Frontal cortex (tissue), 4 donors: ENCODE data around the gene SLC22A4. TPM values are rescaled to one million over a fixed set of nuclear protein-coding genes. Genes with fewer than 3 reads are reported as not detected.
A peak's percentile ranks its signal among the peaks of the same experiment; 100 is the strongest.

ENCODE experiments used
- DNase-seq, 2 donors: peaks; one replicate each; pipeline ENCODE4 v3.0.0; 2012; ENCODE audit warnings: low spot score in 2 of 2
- FAIRE-seq: peaks from 2 replicates; lab custom pipeline; 2012; peaks lifted over from hg19 to GRCh38; lab: Jason Lieb, UNC
- small RNA-seq: library from RNA; depleted of rRNA; stranded (forward); fragments of <200 nt; gene quantifications from one replicate; pipeline ENCODE3, GENCODE V24; 2014
- total RNA-seq: library from RNA; depleted of rRNA; stranded (reverse); fragments of >200 nt; gene quantifications from one replicate; pipeline ENCODE4 v1.2.3, GENCODE V29; 2014
- donor health status: control.
- donor health status: control.
- donor health status: control.

Gene SLC22A4
- total RNA-seq, 1 donor from 2014 or later, result 1.6 TPM

GRCh38 chr5:132385326-132386105 lies 91.3 kb downstream of the SLC22A4 start:
- peak in 1 of 2 donors; percentile 73 for DNase-seq
- no peak for FAIRE-seq

GRCh38 chr5:132386644-132387286 lies 92.6 kb downstream of the SLC22A4 start:
- DNase-seq (peak; percentile 44 to 70), FAIRE-seq (no peak)

- DNase-seq (peak in 1 of 2 donors; percentile 50), FAIRE-seq (no peak)
These were observed 93.5 kb downstream of the SLC22A4 start for GRCh38 chr5:132387640-132388117.

- no peak for FAIRE-seq
- no peak for DNase-seq
These were observed 94.3 kb downstream of the SLC22A4 start for GRCh38 chr5:132388244-132389050.

GRCh38 chr5:132389051-132389331 lies 94.8 kb downstream of the SLC22A4 start:
- FAIRE-seq (no peak), DNase-seq (no peak)

GRCh38 chr5:132389585-132390286 lies 95.5 kb downstream of the SLC22A4 start:
- FAIRE-seq (no peak), DNase-seq (no peak)

- no peak for DNase-seq
- no peak for FAIRE-seq
These were observed 97.1 kb downstream of the SLC22A4 start for GRCh38 chr5:132391247-132391646.

GRCh38 chr5:132391870-132392269 lies 97.7 kb downstream of the SLC22A4 start:
- FAIRE-seq (no peak), DNase-seq (no peak)

- DNase-seq (no peak), FAIRE-seq (no peak)
These were observed 98.2 kb downstream of the SLC22A4 start for GRCh38 chr5:132392411-132392810.

- FAIRE-seq (no peak), DNase-seq (no peak)
These were observed 99.0 kb downstream of the SLC22A4 start for GRCh38 chr5:132392978-132393825.

Small RNA genes within 50 kb of the gene (small RNA-seq; reads per million reads assigned to genes)
- gene MIR3936, result 0.08 reads per million

Other genes with a start within 250 kb of the SLC22A4 start
- not detected for gene IL3, start 233.7 kb upstream of the SLC22A4 start, total RNA-seq
- not detected for gene CSF2, start 220.6 kb upstream of the SLC22A4 start, total RNA-seq
- gene P4HA2, start 66.5 kb upstream of the SLC22A4 start, total RNA-seq, result 13.9 TPM
- gene PDLIM4, start 36.7 kb upstream of the SLC22A4 start, total RNA-seq, result 2.0 TPM
- gene SLC22A5, start 75.3 kb downstream of the SLC22A4 start, total RNA-seq, result 6.5 TPM
- 1.2 TPM for gene IRF1, start 196.4 kb downstream of the SLC22A4 start, total RNA-seq
- gene IL5, start 249.1 kb downstream of the SLC22A4 start, total RNA-seq, result not detected